Measurements from ENCODE around the gene PPP3CA. TPM values are rescaled to one million over a fixed set of nuclear protein-coding genes. Genes with fewer than 3 reads are reported as not detected.
A peak's percentile ranks its signal among the peaks of the same experiment; 100 is the strongest.

The PPP3CA gene
- total and polyA plus RNA-seq, 2 of the 13 experiments (the other 11 are each of a cell fraction or from before 2014, with no cell fraction given): 4.8 to 13.2 TPM

- TF ChIP-seq, protein P1, sequence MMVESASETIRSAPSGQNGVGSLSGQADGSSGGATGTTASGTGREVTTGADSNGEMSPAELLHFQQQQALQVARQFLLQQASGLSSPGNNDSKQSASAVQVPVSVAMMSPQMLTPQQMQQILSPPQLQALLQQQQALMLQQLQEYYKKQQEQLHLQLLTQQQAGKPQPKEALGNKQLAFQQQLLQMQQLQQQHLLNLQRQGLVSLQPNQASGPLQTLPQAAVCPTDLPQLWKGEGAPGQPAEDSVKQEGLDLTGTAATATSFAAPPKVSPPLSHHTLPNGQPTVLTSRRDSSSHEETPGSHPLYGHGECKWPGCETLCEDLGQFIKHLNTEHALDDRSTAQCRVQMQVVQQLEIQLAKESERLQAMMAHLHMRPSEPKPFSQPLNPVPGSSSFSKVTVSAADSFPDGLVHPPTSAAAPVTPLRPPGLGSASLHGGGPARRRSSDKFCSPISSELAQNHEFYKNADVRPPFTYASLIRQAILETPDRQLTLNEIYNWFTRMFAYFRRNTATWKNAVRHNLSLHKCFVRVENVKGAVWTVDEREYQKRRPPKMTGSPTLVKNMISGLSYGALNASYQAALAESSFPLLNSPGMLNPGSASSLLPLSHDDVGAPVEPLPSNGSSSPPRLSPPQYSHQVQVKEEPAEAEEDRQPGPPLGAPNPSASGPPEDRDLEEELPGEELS (CRISPR knock-in tag; IDR thresholded peaks at IDR 0.05): 0 out of 2 replicates have a peak, but pooled peaks have one; percentile 33
- TF ChIP-seq EP300 (IDR thresholded peaks at IDR 0.05; ENCODE audit: low read depth in 2 of 2, low read length in 2 of 2) (peak in 1 of 2 experiments; percentile 46; a peak in 1 of 4 replicates), EP300 (CRISPR knock-in tag; IDR thresholded peaks at IDR 0.05; ENCODE audit: borderline replicate concordance) (no peak)
Observed at GRCh38 chr4:101192244-101192643, 155.1 kb downstream of the PPP3CA start (continued).

GRCh38 chr4:101191302-101192098 is 155.8 kb downstream of the PPP3CA start:
- no peak for FAIRE-seq
- no peak overlapping the region for H3K4me2 ChIP-seq (ENCODE audit: low read depth, low read length)
- peak overlapping the region; percentile 11 for H3K27ac ChIP-seq (ENCODE audit: extremely low read length, insufficient read depth, low read length)
- ATAC-seq: peak; percentile 68
- ChIA-PET CTCF (ENCODE audit: low intra/inter-chr PET ratio, low total read pairs) (no interaction called here), POLR2A (no interaction called here)
- H3K4me3 ChIP-seq (replicated peaks in 1 of 3; ENCODE audit: insufficient read depth in 1 of 3, low read depth in 2 of 3, low read length in 3 of 3): no peak overlapping the region
- H3K4me1 ChIP-seq (ENCODE audit: insufficient read depth, low read length): peaks cover 45% of the 10 kb centered on the region
- H3K9me3 ChIP-seq (ENCODE audit: low read length): no peaks in the 10 kb centered on the region
- no peaks in the 10 kb centered on the region for H3K79me2 ChIP-seq (ENCODE audit: insufficient read depth, low read length)
- peak; percentile 76 for TF ChIP-seq BCL6 (CRISPR knock-in tag; IDR thresholded peaks at IDR 0.05)
- TF ChIP-seq MLX (CRISPR knock-in tag; IDR thresholded peaks at IDR 0.05): no peak
- no peak for TF ChIP-seq NFRKB (IDR thresholded peaks at IDR 0.05)
- TF ChIP-seq CAMTA2 (CRISPR knock-in tag; IDR thresholded peaks at IDR 0.05; ENCODE audit: borderline replicate concordance): no peak
- TF ChIP-seq POGZ (CRISPR knock-in tag; IDR thresholded peaks at IDR 0.05): 0 out of 2 replicates have a peak, but pooled peaks have one; percentile 8
- no peak for TF ChIP-seq ZNF180 (CRISPR knock-in tag; IDR thresholded peaks at IDR 0.05; ENCODE audit: borderline replicate concordance, low read depth)
- no peak for TF ChIP-seq ZBTB20 (CRISPR knock-in tag; IDR thresholded peaks at IDR 0.05; ENCODE audit: borderline replicate concordance, low read depth)
- no peak for TF ChIP-seq CCAR2 (optimal IDR thresholded peaks at IDR 0.05; ENCODE audit: low read depth, low read length)
- TF ChIP-seq ZNF883 (CRISPR knock-in tag; IDR thresholded peaks at IDR 0.05; ENCODE audit: not compliant biosample characterization): no peak
- peak; percentile 46 for TF ChIP-seq RARA (CRISPR knock-in tag; IDR thresholded peaks at IDR 0.05)
- TF ChIP-seq ZBTB37 (CRISPR knock-in tag; IDR thresholded peaks at IDR 0.05): no peak
- H3K9ac ChIP-seq (ENCODE audit: insufficient read depth, low read depth, low read length): no peak overlapping the region
- in situ Hi-C loops (cut with HindIII; ENCODE audit: extremely low pct_ligation_motif_present, low pct_unique_long_range_greater_than_20kb) (loop anchor here (10.0 kb wide), 1 partner anchor 153 kb away; the partner anchor contains the start of gene PPP3CA), intact Hi-C loops (cut with micrococcal nuclease; ENCODE audit: unreplicated experiment) (no loop called here)
- no peaks in the 10 kb centered on the region for H4K20me1 ChIP-seq (ENCODE audit: insufficient read depth, low read length)
- no TSS peak for BruUV-seq (replicated peaks)
- no peaks in the 10 kb centered on the region for H3K36me3 ChIP-seq (replicated peaks in 1 of 2; ENCODE audit: control insufficient read depth in 1 of 2, insufficient read depth in 2 of 2, low read length in 2 of 2)
- WGBS (ENCODE audit: low lambda C conversion rate): 90% methylated on average over 2 of the region's 4 CpGs
- DNase-seq (ENCODE audit: low spot score): no peak
- no peak overlapping the region for H2AFZ ChIP-seq (ENCODE audit: low read length)
- no peaks in the 10 kb centered on the region for H3K27me3 ChIP-seq (ENCODE audit: control insufficient read depth in 1 of 2, insufficient read depth in 2 of 2, low read length in 2 of 2)
